ENCODE data around the gene ZNF511. TPM values are rescaled to one million over a fixed set of nuclear protein-coding genes. Genes with fewer than 3 reads are reported as not detected.

ZNF511 gene
- total RNA-seq, 1 experiment from 2014 or later, result 42.7 TPM

- intact Hi-C loops (cut with micrococcal nuclease), result no loop called here
- ChIA-PET CTCF (interaction anchor here (0.8 to 0.9 kb wide), 2 partner anchors 8 to 19 kb away, joined by 3 to 4 read pairs; no protein-coding TSS in a partner anchor), POLR2A (no interaction called here)
- H3K27me3 Mint-ChIP-seq (ENCODE audit: insufficient read depth, unreplicated experiment), result no peaks in the 10 kb centered on the region
- H3K36me3 Mint-ChIP-seq (ENCODE audit: insufficient read depth, unreplicated experiment), result no peaks in the 10 kb centered on the region
- H3K4me1 Mint-ChIP-seq (ENCODE audit: insufficient read depth, unreplicated experiment), result peaks cover 10% of the 10 kb centered on the region
- H3K9me3 Mint-ChIP-seq (ENCODE audit: unreplicated experiment), result no peaks in the 10 kb centered on the region
- H3K4me3 Mint-ChIP-seq (ENCODE audit: unreplicated experiment), result no peak overlapping the region
- DNase-seq (ENCODE audit: unreplicated experiment), result no peak
- no TSS peak for BruUV-seq (replicated peaks)
- TF ChIP-seq CTCF (IDR thresholded peaks at IDR 0.05; ENCODE audit: unreplicated experiment), result no peak
- no peak overlapping the region for H3K27ac Mint-ChIP-seq (ENCODE audit: low read depth, unreplicated experiment)
Observed at GRCh38 chr10:133269367-133269766, 39.3 kb upstream of the ZNF511 start.

- no peaks in the 10 kb centered on the region for H3K27me3 Mint-ChIP-seq (ENCODE audit: insufficient read depth, unreplicated experiment)
- intact Hi-C loops (cut with micrococcal nuclease), result no loop called here
- no peaks in the 10 kb centered on the region for H3K9me3 Mint-ChIP-seq (ENCODE audit: unreplicated experiment)
- no peaks in the 10 kb centered on the region for H3K36me3 Mint-ChIP-seq (ENCODE audit: insufficient read depth, unreplicated experiment)
- no peak overlapping the region for H3K4me3 Mint-ChIP-seq (ENCODE audit: unreplicated experiment)
- DNase-seq (ENCODE audit: unreplicated experiment), result no peak
- CTCF ChIA-PET, result interaction anchor here (0.8 kb wide), 1 partner anchor 13 kb away, joined by 5 read pairs; no protein-coding TSS in a partner anchor
- no TSS peak for BruUV-seq (replicated peaks)
- no peak overlapping the region for H3K27ac Mint-ChIP-seq (ENCODE audit: low read depth, unreplicated experiment)
- H3K4me1 Mint-ChIP-seq (ENCODE audit: insufficient read depth, unreplicated experiment), result peaks cover 3% of the 10 kb centered on the region
- POLR2A ChIA-PET, result no interaction called here
- no peak for TF ChIP-seq CTCF (IDR thresholded peaks at IDR 0.05; ENCODE audit: unreplicated experiment)
Observed at GRCh38 chr10:133270204-133270603, 38.5 kb upstream of the ZNF511 start.

- BruUV-seq (replicated peaks), result no TSS peak
- H3K4me1 Mint-ChIP-seq (ENCODE audit: insufficient read depth, unreplicated experiment), result no peaks in the 10 kb centered on the region
- no peak for TF ChIP-seq CTCF (IDR thresholded peaks at IDR 0.05; ENCODE audit: unreplicated experiment)
- intact Hi-C loops (cut with micrococcal nuclease), result no loop called here
- H3K4me3 Mint-ChIP-seq (ENCODE audit: unreplicated experiment), result no peak overlapping the region
- no peak overlapping the region for H3K27ac Mint-ChIP-seq (ENCODE audit: low read depth, unreplicated experiment)
- no peak for DNase-seq (ENCODE audit: unreplicated experiment)
- H3K36me3 Mint-ChIP-seq (ENCODE audit: insufficient read depth, unreplicated experiment), result no peaks in the 10 kb centered on the region
- CTCF ChIA-PET, result no interaction called here
- no peaks in the 10 kb centered on the region for H3K9me3 Mint-ChIP-seq (ENCODE audit: unreplicated experiment)
- H3K27me3 Mint-ChIP-seq (ENCODE audit: insufficient read depth, unreplicated experiment), result no peaks in the 10 kb centered on the region
- POLR2A ChIA-PET, result no interaction called here
Observed at GRCh38 chr10:133270773-133271297, 37.9 kb upstream of the ZNF511 start.

- BruUV-seq (replicated peaks), result no TSS peak
- intact Hi-C loops (cut with micrococcal nuclease), result no loop called here
- no peaks in the 10 kb centered on the region for H3K9me3 Mint-ChIP-seq (ENCODE audit: unreplicated experiment)
- H3K27ac Mint-ChIP-seq (ENCODE audit: low read depth, unreplicated experiment), result no peak overlapping the region
- no peaks in the 10 kb centered on the region for H3K4me1 Mint-ChIP-seq (ENCODE audit: insufficient read depth, unreplicated experiment)
- no peak overlapping the region for H3K4me3 Mint-ChIP-seq (ENCODE audit: unreplicated experiment)
- no peaks in the 10 kb centered on the region for H3K27me3 Mint-ChIP-seq (ENCODE audit: insufficient read depth, unreplicated experiment)
- no peak for TF ChIP-seq CTCF (IDR thresholded peaks at IDR 0.05; ENCODE audit: unreplicated experiment)
- no peaks in the 10 kb centered on the region for H3K36me3 Mint-ChIP-seq (ENCODE audit: insufficient read depth, unreplicated experiment)
- no peak for DNase-seq (ENCODE audit: unreplicated experiment)
- ChIA-PET CTCF (interaction anchor here (1.1 kb wide), 1 partner anchor 138 kb away, joined by 3 read pairs; no protein-coding TSS in a partner anchor), POLR2A (no interaction called here)
Observed at GRCh38 chr10:133271521-133272300, 37.0 kb upstream of the ZNF511 start.

Measured in MCF 10A (cell line).